HG02763 (cell line): ENCODE data around the gene CNTN4.

Source experiments
- ATAC-seq: cut with Tn5 transposase; IDR thresholded peaks from one replicate; pipeline ENCODE4 v1.9.1; 2021; ENCODE audit warnings: mild to moderate bottlenecking, moderate library complexity; ENCODE audit not compliant: unreplicated experiment

The CNTN4 gene

DNA sequence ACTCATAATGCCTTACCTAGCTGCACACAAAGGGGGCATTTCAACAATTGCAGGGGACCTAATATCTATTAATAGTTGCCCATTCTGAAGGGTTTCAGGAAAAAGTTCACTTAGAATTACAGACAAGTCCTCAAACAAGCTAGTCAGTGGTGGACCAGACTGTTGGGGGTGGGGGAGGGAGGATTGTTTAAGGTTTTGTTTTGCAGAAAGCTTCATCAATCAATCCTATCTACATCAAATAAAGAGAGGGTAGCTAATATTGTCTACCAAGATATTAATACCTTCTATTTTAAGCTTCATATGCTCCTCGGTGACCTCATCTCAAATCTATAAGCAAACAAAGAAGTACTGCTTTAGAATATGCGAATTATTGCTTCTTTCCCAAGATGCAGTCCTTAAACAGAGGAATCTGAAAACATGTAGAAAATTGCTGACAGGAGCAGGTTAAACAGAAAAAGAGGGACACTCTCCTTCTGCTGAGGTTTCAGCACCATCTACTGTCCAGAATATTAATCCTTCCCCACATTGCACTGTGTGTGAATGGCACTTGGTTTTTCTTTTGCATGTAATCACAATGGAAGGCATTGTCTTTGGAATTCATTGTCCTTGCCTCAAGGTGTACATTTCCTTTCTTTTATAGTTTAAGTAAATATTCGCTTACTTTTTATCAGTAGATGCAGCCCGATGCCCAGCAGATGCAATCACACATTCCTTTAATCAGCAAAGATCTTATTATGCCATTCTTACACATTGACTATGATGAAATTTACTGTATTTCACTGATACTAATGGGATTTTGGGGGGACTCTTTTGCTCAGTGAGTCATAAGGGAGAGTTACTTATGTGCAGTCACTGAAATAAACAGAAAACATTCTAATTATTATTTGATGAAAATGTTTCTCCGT, 916.8 kb downstream of the CNTN4 start:
- ATAC-seq: no peak

DNA sequence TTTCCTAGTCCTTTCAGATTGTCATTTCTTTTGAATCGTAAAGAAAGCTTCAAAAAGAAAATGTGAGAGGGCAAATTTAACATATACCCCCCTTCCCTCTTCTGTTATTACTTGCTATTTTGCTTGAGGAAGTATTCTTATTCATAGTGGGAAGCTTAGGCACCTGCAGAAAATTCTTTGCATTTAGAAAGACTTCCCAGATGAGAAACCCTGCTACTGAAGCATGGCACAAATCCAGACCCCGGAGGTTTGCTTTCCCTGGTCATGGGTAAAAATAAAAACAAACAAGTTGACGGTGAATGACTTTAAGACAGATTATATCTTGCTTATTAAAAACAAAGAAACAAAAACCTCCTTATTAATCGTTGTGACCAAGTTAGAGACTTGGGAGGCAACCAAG, 917.6 kb downstream of the CNTN4 start:
- ATAC-seq: no peak

DNA sequence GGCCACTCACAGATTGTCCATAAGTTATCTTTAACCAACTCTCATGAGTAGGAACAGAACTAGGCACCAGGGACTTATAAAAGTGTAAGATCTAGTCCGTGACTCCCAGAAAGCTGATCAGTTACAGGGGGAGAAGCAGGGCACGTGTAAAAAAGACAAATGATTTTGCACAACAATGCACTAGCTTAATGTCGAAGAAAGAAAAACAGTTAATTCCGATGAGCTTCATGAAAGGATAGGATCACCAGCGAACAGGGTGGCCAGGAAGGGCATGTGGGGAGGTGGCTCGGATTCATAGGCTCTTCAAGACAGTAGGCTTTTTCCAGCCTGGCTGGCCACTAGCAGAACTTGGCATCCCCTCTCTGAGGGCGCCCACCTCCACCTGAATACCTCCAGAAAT, 921.5 kb downstream of the CNTN4 start:
- ATAC-seq: no peak

DNA sequence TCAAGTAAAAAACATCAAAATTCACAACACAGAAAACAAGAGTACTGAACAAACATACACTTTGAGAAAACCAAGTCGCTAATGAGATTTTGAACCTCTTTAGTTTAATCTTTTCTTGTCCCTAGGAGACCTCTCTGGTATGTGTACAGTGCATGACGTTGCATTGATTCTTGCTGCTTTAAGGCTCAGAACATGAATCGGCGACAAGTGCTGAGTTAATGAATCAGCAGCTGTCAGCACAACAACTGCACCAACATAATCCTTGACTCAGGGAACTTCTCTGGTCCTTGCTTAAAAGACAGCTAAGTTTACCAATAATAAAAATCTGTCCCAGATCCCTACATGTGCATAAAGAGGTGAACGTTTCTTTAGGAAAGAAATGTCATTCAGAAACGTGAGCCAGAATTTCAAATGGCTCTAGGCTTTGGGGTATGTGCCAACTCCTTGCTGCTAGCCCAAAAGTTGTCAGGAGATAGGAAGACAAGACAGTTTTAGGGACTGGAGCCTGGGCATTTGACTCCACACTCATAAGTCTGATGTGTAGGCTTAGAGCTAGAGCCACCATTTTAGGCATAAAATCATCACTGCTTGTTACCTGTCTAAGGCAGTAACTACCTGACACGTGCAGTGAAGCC, 924.6 kb downstream of the CNTN4 start:
- ATAC-seq: no peak

DNA sequence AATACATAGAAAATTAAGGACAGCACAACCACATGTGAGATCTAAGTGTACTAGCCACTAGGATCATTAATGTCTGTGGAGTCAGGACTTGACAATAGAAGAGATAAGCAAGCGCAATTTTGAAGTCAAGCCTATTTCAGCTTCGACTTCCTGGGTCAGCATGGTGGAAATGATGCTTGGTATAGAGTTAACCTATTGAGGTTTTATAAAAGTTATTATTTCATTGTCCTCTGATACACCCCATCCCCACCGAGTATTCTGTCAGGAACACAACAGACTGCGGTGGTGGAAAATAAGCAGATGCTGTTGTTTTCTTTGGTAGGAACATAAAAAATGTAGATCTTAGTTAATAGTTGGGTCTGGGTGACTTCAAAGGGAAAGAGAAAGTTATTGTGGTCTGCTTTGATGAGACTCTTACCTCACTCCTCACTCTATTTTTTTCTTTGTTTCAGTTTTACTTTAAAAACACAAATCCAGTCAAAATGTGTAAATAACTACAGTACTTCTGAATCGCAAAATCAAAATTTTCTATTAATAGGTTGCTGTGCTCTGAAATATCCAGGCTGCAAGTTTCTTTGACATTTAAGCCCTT, 929.4 kb downstream of the CNTN4 start:
- peak; percentile 91 for ATAC-seq

DNA sequence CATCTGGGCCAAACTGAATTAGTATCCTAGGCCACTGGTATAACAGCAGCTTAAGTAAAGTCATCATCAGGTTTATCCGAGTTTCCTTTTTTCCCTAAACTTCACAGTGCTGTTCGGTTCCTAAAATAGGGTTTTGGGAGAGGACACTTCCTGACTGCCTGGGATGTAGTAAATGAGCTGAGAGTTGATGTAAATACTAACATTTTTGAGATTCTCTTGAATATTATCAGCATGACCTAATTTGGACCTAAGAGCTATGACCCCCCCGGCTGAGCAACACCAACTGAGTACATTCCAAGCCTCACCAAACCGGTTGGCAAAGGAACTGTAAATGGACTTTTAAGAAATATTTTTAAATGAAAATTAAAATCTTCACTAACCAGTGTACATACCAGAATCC, 932.7 kb downstream of the CNTN4 start:
- ATAC-seq: no peak

DNA sequence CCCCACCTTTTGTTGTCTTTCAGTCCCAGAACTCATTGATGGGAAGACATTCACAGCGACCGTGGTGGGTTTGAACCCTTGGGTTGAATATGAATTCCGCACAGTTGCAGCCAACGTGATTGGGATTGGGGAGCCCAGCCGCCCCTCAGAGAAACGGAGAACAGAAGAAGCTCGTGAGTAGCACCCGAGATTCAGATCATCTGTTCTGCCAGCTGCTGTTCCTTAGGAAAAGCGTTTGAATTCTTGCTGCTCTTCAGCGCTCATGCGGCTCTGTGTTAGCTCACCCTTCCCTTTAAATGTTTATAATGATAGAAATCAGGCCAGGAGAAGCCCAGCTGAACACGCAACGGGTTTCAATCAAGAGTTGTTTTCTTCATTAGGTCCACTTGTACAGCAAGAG, 938.5 kb downstream of the CNTN4 start:
- no peak for ATAC-seq

DNA sequence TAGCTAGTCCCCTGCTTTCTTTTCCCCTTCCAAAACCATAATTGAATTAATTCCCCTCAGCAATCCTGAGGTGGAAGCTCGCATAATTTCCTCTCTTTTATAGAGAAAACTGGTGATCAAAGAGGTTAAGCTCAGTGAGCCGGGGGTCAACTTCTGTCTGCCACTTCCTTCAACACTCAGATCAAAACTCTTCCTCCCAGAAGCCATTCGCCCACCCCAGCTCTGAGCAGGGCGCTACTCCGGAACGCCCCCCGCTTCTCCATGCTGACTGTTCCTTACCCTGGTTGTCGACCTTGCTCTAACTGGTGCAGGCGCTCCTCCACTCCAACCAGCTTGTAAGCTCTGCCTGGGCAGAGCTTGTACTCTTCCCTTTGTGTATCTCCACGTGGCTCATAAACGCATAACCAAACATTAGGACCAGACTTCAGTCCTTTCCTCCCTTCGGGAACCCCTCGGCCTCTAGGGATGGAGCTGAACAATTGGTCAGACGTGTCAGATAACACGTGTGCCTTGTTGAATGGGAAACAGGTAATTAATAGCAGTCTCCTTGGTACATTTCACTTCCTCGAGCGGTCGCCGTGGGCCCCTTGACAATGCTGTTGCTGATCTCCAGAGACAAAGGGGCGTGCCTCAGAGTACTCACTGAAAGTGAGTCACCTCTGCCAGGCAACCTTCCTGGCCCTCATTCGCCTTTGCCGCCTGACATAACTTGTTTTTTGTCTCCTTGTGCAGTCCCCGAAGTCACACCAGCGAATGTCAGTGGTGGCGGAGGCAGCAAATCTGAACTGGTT, 939.7 kb downstream of the CNTN4 start:
- ATAC-seq: no peak

DNA sequence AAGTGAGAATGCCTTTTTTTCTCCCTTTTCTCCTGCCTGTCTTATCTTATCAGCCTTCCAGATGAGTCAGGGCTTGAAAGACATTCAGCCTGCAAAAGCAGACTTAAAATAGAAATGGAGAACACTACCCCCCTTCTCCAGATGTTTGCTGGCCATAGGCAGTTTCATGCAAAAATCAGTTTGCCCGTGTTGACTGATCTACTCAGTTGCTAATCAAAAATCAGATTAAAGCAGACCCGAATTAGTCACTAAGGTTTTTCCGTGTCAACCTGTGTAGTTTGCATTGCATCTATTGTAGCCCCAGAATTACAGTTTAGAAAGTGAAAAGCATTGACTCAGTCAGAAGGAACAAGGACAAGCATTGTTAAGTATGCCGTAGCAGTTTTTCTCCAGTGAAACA, 955.3 kb downstream of the CNTN4 start:
- ATAC-seq: no peak

DNA sequence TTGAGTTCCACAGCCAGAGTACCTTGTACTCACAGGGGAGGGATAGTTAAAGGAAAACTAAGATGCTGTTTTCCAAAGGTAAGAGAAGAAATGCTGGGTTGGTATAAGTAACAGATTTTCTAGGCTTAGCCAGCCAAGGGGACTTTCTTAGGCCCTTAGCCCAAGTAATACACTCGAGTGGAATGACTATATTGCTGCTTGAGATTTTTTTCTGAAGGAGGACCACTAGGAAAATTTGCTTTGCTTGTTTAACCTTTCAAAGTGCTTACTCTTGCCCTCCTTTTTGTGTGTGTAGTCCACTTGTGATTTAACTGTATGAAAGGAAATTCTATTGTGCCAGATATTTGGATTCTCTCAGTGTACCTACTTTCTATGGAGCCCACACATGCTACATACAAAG, 961.0 kb downstream of the CNTN4 start:
- ATAC-seq: no peak

DNA sequence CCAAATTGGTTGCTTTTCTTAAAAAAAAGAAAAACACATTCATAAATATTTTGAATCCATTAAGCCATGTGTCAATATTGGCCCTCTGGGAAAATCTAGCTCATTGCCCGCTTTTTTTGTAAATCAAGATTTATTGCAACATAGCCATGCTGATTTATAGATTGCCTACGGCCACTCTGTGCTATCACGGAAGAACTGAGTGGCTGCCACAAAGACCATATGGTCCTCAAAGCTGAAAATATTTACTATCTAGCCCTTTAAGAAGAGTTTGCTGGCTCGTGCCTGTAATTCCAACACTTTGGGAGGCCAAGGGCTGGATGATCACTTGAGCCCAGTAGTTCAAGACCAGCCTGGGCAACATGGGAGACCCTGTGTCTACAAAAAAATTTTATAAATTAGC, 965.6 kb downstream of the CNTN4 start:
- no peak for ATAC-seq

DNA sequence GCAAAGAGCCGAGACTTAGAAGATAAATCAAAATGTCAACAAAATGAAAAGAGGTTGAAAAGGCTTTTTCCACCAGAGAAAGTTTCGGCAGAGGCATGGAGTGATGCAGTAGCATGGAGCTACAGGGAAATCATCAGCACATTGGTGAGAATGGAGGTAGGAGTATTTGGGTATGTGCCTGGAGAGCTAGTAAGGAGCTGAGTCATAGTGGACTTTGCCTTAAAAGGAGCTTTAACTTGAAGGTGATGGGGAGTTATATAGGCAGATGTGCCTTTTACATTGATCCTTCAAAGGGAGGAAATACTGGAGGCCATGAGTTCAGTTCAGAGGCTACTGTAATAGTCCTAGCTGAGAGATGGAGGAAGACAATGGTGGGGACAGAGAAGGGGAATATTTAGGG, 967.2 kb downstream of the CNTN4 start:
- ATAC-seq: no peak

DNA sequence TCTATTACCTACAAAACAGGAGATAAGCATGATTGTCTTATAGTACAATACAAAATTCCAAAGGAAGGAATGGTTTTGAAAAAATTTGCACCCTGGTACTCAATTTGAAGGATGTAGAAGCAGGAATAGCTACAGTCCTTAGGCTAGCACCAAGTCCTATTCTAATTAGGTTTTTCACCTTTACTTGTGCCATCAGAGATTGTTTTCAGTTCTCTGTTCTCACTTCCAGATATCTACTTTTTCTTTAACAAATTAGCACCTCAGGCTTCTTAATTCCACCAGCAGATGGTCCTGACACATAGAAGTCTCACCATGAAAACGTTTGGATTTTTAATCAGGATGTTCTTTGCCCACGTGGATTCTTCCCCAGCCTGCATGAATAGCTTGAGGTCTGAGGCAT, 967.7 kb downstream of the CNTN4 start:
- ATAC-seq: peak; percentile 71

DNA sequence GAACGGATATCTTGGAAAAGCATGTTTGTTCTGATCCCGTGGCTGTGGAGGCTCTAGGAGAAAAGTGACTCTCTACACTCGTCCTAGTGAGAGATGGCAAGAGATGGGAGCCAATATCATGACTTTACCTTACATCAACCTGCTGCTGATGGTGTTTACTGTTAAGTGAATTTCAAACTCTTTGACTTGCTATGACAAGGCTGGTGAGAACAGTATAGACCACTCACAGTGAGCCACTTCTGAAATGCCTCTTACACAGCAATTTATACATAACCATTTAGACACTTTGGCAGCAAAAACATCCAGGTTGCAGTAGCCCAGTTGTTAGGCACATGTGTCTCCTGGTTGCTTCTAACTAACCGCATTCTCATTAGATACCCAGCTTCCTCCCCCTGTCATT, 968.2 kb downstream of the CNTN4 start:
- no peak for ATAC-seq

DNA sequence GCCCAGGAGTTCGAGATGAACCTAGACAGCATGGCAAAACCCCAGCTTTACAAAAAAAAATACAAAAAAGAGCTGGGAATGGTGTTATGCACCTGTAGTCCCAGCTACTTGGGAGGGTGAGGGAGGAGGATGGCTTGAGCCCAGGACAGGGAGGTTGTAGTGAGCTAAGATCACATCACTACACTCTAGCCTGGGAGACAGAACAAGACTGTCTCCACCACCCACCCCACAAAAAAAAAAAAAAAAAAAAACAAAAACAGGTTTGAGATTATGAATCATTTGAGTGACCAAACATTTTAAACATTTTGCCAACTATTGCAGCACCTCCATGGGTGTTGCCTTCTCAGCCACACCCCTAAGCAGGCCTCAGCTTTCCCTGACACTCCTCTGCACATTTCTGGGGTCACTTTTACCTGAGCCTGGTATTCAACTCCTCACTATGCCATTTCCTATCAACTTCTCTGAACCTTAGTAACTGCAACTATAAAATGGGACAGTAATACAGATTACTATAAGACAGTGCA, 969.8 kb downstream of the CNTN4 start:
- ATAC-seq: no peak

DNA sequence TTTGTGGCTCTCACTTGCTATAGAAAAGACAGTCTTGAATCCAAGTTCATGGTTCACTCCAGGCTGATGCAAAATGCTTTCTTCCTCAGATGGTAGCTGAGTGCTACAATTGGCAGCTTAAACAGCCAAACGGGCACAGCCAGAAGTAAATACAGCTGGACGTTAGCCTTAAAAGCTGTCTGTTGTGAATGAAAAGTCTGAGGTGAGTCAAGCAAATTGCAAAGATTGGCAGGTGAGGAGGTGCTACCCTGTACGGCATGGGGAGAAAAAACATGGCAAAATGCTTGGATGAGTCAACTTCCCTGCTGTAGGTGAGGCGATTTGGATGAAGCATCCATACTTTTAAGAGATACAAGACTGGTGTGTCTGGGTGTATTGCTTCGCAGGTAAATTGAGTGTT, 971.1 kb downstream of the CNTN4 start:
- no peak for ATAC-seq

DNA sequence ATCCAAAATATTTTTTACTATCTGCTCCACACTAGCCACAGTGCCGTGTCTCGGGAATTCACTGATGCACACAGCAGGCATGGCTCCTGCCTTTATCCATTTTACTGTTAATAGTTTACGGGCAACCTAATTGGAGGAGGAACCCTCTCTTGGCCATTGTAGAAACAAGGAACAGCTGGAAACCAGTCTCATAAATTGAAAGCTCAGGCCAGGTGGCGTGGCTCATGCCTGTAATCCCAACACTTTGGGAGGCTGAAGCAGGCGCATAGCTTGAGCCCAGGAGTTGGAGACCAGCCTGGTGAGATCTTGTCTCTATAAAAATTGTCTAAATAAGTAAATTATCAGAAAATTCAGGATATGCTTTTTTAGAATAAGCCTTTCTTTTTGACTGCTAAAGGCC, 972.5 kb downstream of the CNTN4 start:
- ATAC-seq: no peak

DNA sequence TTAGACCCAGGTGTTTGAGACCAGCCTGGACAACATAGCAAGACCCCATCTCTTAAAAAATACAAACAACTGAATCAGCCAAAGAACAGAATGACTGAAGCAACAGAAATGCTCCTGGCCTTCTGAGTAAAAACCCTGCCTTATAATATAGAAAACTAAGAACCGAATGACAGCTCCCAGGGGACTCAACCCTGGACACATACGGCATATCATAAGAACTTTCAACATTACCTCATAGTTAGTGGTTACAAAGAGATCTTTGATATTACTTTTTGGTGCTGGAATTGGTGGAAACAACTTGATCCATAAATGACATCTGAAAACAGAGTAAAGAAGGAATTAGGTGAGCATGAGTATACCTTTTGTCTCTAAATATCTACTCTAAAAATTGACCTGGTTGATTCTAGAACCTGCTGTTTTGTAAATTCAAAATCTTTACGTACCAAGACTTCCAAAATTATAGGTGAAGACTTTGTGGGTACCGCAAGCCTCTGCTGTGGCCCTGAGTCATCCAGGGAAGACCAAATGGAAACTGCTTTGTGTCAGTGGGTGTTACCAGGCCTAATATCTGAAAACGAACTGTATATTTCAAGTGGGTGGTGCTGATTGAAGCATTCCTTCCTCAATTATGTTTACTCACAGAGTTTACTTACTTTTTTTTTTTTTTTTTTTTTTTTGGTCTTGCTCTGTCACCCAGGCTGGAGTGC, 976.0 kb downstream of the CNTN4 start:
- ATAC-seq: peak; percentile 45

DNA sequence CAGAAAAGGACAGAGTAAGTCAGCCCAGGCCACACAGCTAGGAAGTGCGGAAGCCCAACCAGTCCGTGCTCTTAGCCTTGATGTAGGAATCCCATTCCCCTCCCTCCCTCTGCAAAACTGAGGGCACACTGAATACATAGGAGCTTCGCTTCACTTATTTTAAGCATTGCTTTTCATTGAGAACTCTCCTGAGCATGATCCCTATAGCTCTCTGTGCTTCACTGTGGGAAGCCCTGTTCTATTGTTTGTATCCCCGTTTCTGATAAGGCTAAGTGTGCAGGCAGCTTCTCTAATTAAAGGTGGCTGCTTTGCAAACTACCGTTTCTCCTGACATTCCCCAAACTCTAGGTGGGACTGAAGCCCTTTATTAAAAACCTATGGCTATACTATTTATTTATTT, 981.6 kb downstream of the CNTN4 start:
- no peak for ATAC-seq
